ENCODE results near the gene TRIM52.

GRCh38 chr5:181230551-181230950 is 30.4 kb downstream of the TRIM52 start:
- TF ChIP-seq CTCF (IDR thresholded peaks at IDR 0.05; ENCODE audit: low read depth, low read length, poor library complexity, severe bottlenecking) (no peak), EZH2phosphoT487 (IDR thresholded peaks at IDR 0.05; ENCODE audit: borderline replicate concordance, low read length) (no peak)
